Endothelial cell of umbilical vein (primary cell): ENCODE measurements around the gene UBTD2. TPM values are rescaled to one million over a fixed set of nuclear protein-coding genes. Genes with fewer than 3 reads are reported as not detected.

Source experiments
- BruUV-seq: library from RNA; stranded (reverse); fragments of 400-500 nt; replicated peaks from 2 replicates; lab custom pipeline; 2021; lab: Mats Ljungman, UMichigan
- CTCF ChIA-PET: fragments of 300-600, 350-600 bp; sonication (Branson Sonifier 250); formaldehyde crosslinking; loops from one replicate; lab custom pipeline; 2021; ENCODE audit warnings: antibody characterized with exemption, inconsistent platforms; lab: Charles Lee
- POLR2A ChIA-PET: fragments of 300-600, 350-600 bp; sonication (Branson Sonifier 250); formaldehyde crosslinking; loops from one replicate; lab custom pipeline; 2021; ENCODE audit warnings: antibody characterized with exemption, inconsistent platforms; lab: Charles Lee
- DNase-seq: peaks from one replicate; pipeline ENCODE4 v3.0.0-alpha.2; 2011; ENCODE audit warnings: low read depth, low spot score
- FAIRE-seq: peaks from 2 replicates; lab custom pipeline; 2011; peaks lifted over from hg19 to GRCh38; lab: Jason Lieb, UNC
- H2AFZ ChIP-seq: 2 replicates; pipeline ENCODE4 v1.6.0; 2012; ENCODE audit warnings: low read depth, low read length, control low read depth, inconsistent platforms
- H3K27ac ChIP-seq: 2 replicates; pipeline ENCODE4 v1.5.1; 2011; ENCODE audit warnings: low read depth, mild to moderate bottlenecking, control low read depth, low read length, moderate library complexity; ENCODE audit not compliant: insufficient read depth
- H3K27me3 ChIP-seq, 2 experiments: 2 replicates each; pipeline versions ENCODE4 v1.6.0 to v1.6.1; 2011; ENCODE audit warnings: low read length in 2 of 2, mixed read lengths in 1 of 2; ENCODE audit not compliant: control insufficient read depth in 2 of 2, insufficient read depth in 2 of 2
- H3K36me3 ChIP-seq, 2 experiments: 2 replicates in 1 of 2; 3 replicates in 1 of 2; pipeline ENCODE4 v1.5.1; 2011; ENCODE audit warnings: low read length in 2 of 2, mild to moderate bottlenecking in 1 of 2, moderate library complexity in 1 of 2; ENCODE audit not compliant: control insufficient read depth in 2 of 2, insufficient read depth in 2 of 2; ENCODE audit errors: extremely low read depth in 1 of 2
- H3K4me1 ChIP-seq: 3 replicates; pipeline ENCODE4 v1.5.1; 2011; ENCODE audit warnings: mild to moderate bottlenecking, low read length; ENCODE audit not compliant: control insufficient read depth, insufficient read depth; ENCODE audit errors: extremely low read depth
- H3K4me2 ChIP-seq: 2 replicates; pipeline ENCODE4 v1.6.1; 2011; ENCODE audit warnings: low read length, control low read depth, mixed read lengths; ENCODE audit not compliant: insufficient read depth
- H3K4me3 ChIP-seq, 3 experiments: fragments of 200-600 bp in 1 of 3; sonication (generic), shearing (Covaris generic) in 1 of 3; replicated peaks in 1 of 3; 2 replicates each; pipeline ENCODE4 v1.5.1; 2011 to 2016; ENCODE audit warnings: control low read depth in 3 of 3, low read length in 3 of 3, mild to moderate bottlenecking in 2 of 3, inconsistent platforms in 1 of 3, low read depth in 1 of 3, moderate library complexity in 1 of 3; ENCODE audit not compliant: insufficient read depth in 1 of 3
- H3K79me2 ChIP-seq: 2 replicates; pipeline ENCODE4 v1.6.0; 2012; ENCODE audit warnings: low read length, inconsistent platforms; ENCODE audit not compliant: control insufficient read depth, insufficient read depth
- H3K9ac ChIP-seq: replicated peaks from 2 replicates; pipeline ENCODE3; 2011; ENCODE audit warnings: low read length, control low read depth; ENCODE audit not compliant: insufficient read depth; ENCODE audit errors: extremely low read depth
- H3K9me1 ChIP-seq: replicated peaks from 3 replicates; pipeline ENCODE4 v1.6.0; 2011; ENCODE audit warnings: mild to moderate bottlenecking, low read length; ENCODE audit not compliant: control insufficient read depth, insufficient read depth; ENCODE audit errors: extremely low read depth
- H3K9me3 ChIP-seq: replicated peaks from 2 replicates; pipeline ENCODE4 v1.5.1; 2012; ENCODE audit warnings: low read length, inconsistent platforms; ENCODE audit not compliant: control insufficient read depth, insufficient read depth
- H4K20me1 ChIP-seq: replicated peaks from 2 replicates; pipeline ENCODE3; 2011; ENCODE audit warnings: mild to moderate bottlenecking, low read length; ENCODE audit not compliant: control insufficient read depth, insufficient read depth; ENCODE audit errors: extremely low read depth
- CTCF ChIP-seq, 2 donors: IDR thresholded peaks; 1 replicate in 1 of 2; 2 replicates in 1 of 2; pipeline ENCODE4 v1.5.1; 2011; ENCODE audit warnings: low read length in 2 of 2, mild to moderate bottlenecking in 2 of 2, moderate library complexity in 2 of 2, control low read depth in 1 of 2, inconsistent platforms in 1 of 2, low read depth in 1 of 2; ENCODE audit not compliant: insufficient read depth in 1 of 2; ENCODE audit errors: extremely low read depth in 1 of 2
- EZH2 ChIP-seq: IDR thresholded peaks from 2 replicates; pipeline ENCODE4 v1.6.1; 2012; ENCODE audit warnings: borderline replicate concordance, low read depth, mild to moderate bottlenecking, moderate library complexity, low read length, inconsistent platforms; ENCODE audit not compliant: severe bottlenecking
- FOS ChIP-seq: IDR thresholded peaks from 2 replicates; pipeline ENCODE4 v1.6.1; 2011; ENCODE audit warnings: mild to moderate bottlenecking, low read length, moderate library complexity, borderline replicate concordance; ENCODE audit not compliant: insufficient read depth
- GATA2 ChIP-seq: IDR thresholded peaks from 2 replicates; pipeline ENCODE4 v1.7.0; 2011; ENCODE audit warnings: low read depth, mild to moderate bottlenecking, moderate library complexity, mixed read lengths, low read length; ENCODE audit not compliant: insufficient read length, insufficient read depth
- JUN ChIP-seq: IDR thresholded peaks from 2 replicates; pipeline ENCODE4 v1.6.1; 2011; ENCODE audit warnings: borderline replicate concordance, low read depth; ENCODE audit not compliant: insufficient read length, insufficient read depth
- MYC ChIP-seq: IDR thresholded peaks from one replicate; pipeline ENCODE4 v1.6.1; 2011; ENCODE audit warnings: mild to moderate bottlenecking, low read depth, low read length
- POLR2A ChIP-seq: IDR thresholded peaks from 2 replicates; pipeline ENCODE4 v1.6.1; 2012; ENCODE audit warnings: low read depth, mild to moderate bottlenecking, control low read depth, low read length
- POLR2AphosphoS5 ChIP-seq: IDR thresholded peaks from 2 replicates; pipeline ENCODE4 v1.6.1; 2012; ENCODE audit warnings: low read depth, mild to moderate bottlenecking, control low read depth, low read length, moderate library complexity; ENCODE audit not compliant: insufficient read depth
- dilution Hi-C: fragments of 300-500 bp; cut with MboI; formaldehyde crosslinking; loops from one replicate; pipeline ENCODE4 v1.15.0; 2019; ENCODE audit warnings: low sequenced_read_pairs; ENCODE audit not compliant: extremely low pct_ligation_motif_present
- intact Hi-C: fragments of 100-400 bp; cut with micrococcal nuclease; formaldehyde crosslinking; loops from one replicate; pipeline ENCODE4 v1.10.0; 2022
- polyA plus RNA-seq, 4 experiments: library from polyadenylated mRNA; depleted of rRNA in 3 of 4; stranded (reverse) in 3 of 4; unstranded in 1 of 4; fragments of >200 nt; gene quantifications; 2 replicates each; pipeline versions ENCODE4 v1.2.1 to v1.2.3, GENCODE V29; 2011 to 2012; ENCODE audit warnings: missing spikeins in 1 of 4
- total RNA-seq: library from RNA; stranded (reverse); gene quantifications from 2 replicates; pipeline ENCODE4 v1.2.3, GENCODE V29; 2021

UBTD2 gene
- total and polyA plus RNA-seq, 2 donors (not counting 3 experiments of a cell fraction or from before 2014, with no cell fraction given): 10.1 to 22.6 TPM

GRCh38 chr5:172168311-172168710 lies 115.3 kb downstream of the UBTD2 start:
- no peak overlapping the region for H3K9ac ChIP-seq
- no peaks in the 10 kb centered on the region for H3K9me3 ChIP-seq
- FAIRE-seq: no peak
- H3K4me2 ChIP-seq: no peak overlapping the region
- TF ChIP-seq CTCF (IDR thresholded peaks at IDR 0.05; ENCODE audit: extremely low read depth in 1 of 2, insufficient read depth in 1 of 2, low read depth in 1 of 2, low read length in 2 of 2): no peak
- TF ChIP-seq POLR2A: no peak
- no peak overlapping the region for H3K27ac ChIP-seq
- no peak for DNase-seq
- intact Hi-C loops (no loop called here), dilution Hi-C loops (no loop called here)
- H3K79me2 ChIP-seq: no peaks in the 10 kb centered on the region
- no TSS peak for BruUV-seq
- H2AFZ ChIP-seq: no peak overlapping the region
- no peaks in the 10 kb centered on the region for H4K20me1 ChIP-seq
- no peaks in the 10 kb centered on the region for H3K4me1 ChIP-seq
- H3K9me1 ChIP-seq: no peaks in the 10 kb centered on the region
- H3K4me3 ChIP-seq: no peak overlapping the region
- H3K36me3 ChIP-seq: no peaks in the 10 kb centered on the region
- no peaks in the 10 kb centered on the region for H3K27me3 ChIP-seq
- CTCF ChIA-PET: interaction anchor here (0.6 to 0.8 kb wide), 2 partner anchors 10 to 21 kb away, joined by 3 read pairs; no protein-coding TSS in a partner anchor
- POLR2A ChIA-PET: no interaction called here

GRCh38 chr5:172167895-172168294 lies 115.7 kb downstream of the UBTD2 start:
- Histone ChIP-seq H3K79me2 (no peaks in the 10 kb centered on the region), H3K27ac (no peak overlapping the region), H3K36me3 (no peaks in the 10 kb centered on the region), H2AFZ (no peak overlapping the region), H4K20me1 (no peaks in the 10 kb centered on the region), H3K9me3 (no peaks in the 10 kb centered on the region), H3K4me3 (no peak overlapping the region), H3K9ac (no peak overlapping the region), H3K4me2 (no peak overlapping the region), H3K9me1 (no peaks in the 10 kb centered on the region), H3K4me1 (no peaks in the 10 kb centered on the region), H3K27me3 (no peaks in the 10 kb centered on the region)
- DNase-seq: no peak
- POLR2A ChIA-PET: no interaction called here
- peak; percentile 4 for FAIRE-seq
- TF ChIP-seq EZH2: no peak
- no peak for TF ChIP-seq FOS
- TF ChIP-seq POLR2A: no peak
- TF ChIP-seq CTCF (IDR thresholded peaks at IDR 0.05; ENCODE audit: extremely low read depth in 1 of 2, insufficient read depth in 1 of 2, low read depth in 1 of 2, low read length in 2 of 2): no peak
- TF ChIP-seq POLR2AphosphoS5: no peak
- no peak for TF ChIP-seq GATA2
- no peak for TF ChIP-seq JUN
- no peak for TF ChIP-seq MYC
- dilution Hi-C loops: no loop called here
- intact Hi-C loops: no loop called here
- no TSS peak for BruUV-seq
- CTCF ChIA-PET: no interaction called here
